Esophagus squamous epithelium (tissue), 4 donors: ENCODE data around the gene RASGEF1C.

ENCODE experiments used
- POLR2A ChIP-seq, 4 donors: fragments of 450-650 bp; IDR thresholded peaks; one replicate each; pipeline ENCODE4 v1.6.1; 2017; ENCODE audit warnings: antibody characterized with exemption in 4 of 4, mild to moderate bottlenecking in 4 of 4, moderate library complexity in 3 of 4
- TF ChIP-seq, protein P1 (sequence below), 6 experiments: fragments of 450-650 bp in 4 of 6; fragments of 200-600 bp in 2 of 6; sonication (generic) in 2 of 6; IDR thresholded peaks; one replicate each; pipeline ENCODE4 v1.5.1; 2016 to 2019; ENCODE audit warnings: antibody characterized with exemption in 6 of 6, mild to moderate bottlenecking in 4 of 6, moderate library complexity in 4 of 6

DNA sequence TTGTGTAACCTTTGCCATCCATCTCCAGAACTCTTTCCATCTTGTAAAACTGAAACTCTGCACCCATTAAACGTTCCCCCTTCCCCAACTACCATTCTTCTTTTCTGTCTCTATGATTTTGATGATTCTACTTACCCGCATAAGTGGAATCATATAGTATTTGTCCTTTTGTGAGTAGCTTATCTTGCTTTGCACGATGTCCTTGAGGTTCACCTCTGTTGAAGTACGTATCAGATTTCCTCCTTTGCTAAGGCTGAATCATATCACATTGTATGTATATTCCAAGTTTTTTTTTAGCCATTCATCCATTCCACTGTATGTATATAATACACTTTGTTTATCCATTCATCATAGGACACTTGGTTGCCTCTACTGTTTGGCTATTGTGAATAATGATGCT, 134.5 kb downstream of the RASGEF1C start:
- TF ChIP-seq POLR2A (IDR thresholded peaks at IDR 0.05), result no peak
- TF ChIP-seq, protein P1, sequence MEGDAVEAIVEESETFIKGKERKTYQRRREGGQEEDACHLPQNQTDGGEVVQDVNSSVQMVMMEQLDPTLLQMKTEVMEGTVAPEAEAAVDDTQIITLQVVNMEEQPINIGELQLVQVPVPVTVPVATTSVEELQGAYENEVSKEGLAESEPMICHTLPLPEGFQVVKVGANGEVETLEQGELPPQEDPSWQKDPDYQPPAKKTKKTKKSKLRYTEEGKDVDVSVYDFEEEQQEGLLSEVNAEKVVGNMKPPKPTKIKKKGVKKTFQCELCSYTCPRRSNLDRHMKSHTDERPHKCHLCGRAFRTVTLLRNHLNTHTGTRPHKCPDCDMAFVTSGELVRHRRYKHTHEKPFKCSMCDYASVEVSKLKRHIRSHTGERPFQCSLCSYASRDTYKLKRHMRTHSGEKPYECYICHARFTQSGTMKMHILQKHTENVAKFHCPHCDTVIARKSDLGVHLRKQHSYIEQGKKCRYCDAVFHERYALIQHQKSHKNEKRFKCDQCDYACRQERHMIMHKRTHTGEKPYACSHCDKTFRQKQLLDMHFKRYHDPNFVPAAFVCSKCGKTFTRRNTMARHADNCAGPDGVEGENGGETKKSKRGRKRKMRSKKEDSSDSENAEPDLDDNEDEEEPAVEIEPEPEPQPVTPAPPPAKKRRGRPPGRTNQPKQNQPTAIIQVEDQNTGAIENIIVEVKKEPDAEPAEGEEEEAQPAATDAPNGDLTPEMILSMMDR (IDR thresholded peaks at IDR 0.05), result no peak
